ENCODE results near the gene ADARB2. TPM values are rescaled to one million over a fixed set of nuclear protein-coding genes. Genes with fewer than 3 reads are reported as not detected.

Gene ADARB2
- total and polyA plus RNA-seq, 2 experiments from 2014 or later: 0.13 to 0.48 TPM

DNA sequence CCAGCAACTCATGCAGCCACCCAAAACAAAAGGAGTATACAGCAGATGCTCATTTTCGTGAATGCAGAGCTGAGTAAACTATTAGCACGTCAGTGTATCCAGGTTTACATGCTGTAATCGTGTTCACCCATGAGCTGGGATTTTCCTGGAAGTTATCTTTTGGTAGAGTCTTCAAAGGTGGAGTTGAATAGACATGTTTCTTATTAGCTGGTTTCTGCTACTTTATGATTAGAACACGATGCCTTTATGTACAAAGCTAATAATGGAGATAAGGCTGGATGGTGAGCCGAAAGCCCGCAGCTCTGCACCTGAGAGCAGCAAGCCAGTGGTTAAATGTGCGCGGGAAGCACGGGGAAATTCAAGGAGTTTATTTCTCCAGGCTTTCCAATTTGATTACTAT, 123.8 kb downstream of the ADARB2 start:
- H3K4me1 ChIP-seq (ENCODE audit: insufficient read depth): no peaks in the 10 kb centered on the region
- no peaks in the 10 kb centered on the region for H3K79me2 ChIP-seq
- 69% methylated on average over 9 of the region's 9 CpGs for WGBS (ENCODE audit: low lambda C conversion rate, missing lambda C conversion rate)
- no peaks in the 10 kb centered on the region for H4K20me1 ChIP-seq (ENCODE audit: insufficient read depth, poor library complexity, severe bottlenecking)
- H3K4me2 ChIP-seq: no peak overlapping the region
- H3K4me3 ChIP-seq: no peak overlapping the region
- no peak overlapping the region for H3K27ac ChIP-seq
- H3K27me3 ChIP-seq: peaks cover 34% of the 10 kb centered on the region
- no peaks in the 10 kb centered on the region for H3K9me3 ChIP-seq (ENCODE audit: low read depth)
- no peaks in the 10 kb centered on the region for H3K9me2 ChIP-seq (replicated peaks; ENCODE audit: insufficient read depth)
- no peak overlapping the region for H2AFZ ChIP-seq
- DNase-seq (ENCODE audit: low spot score): no peak
- no peak for TF ChIP-seq EZH2phosphoT487 (IDR thresholded peaks at IDR 0.05; ENCODE audit: low read depth, severe bottlenecking, unreplicated experiment)
- TF ChIP-seq EZH2 (IDR thresholded peaks at IDR 0.05; ENCODE audit: borderline replicate concordance): no peak
- TF ChIP-seq CTCF (IDR thresholded peaks at IDR 0.05; ENCODE audit: poor library complexity): no peak
- no peaks in the 10 kb centered on the region for H3K36me3 ChIP-seq (replicated peaks; ENCODE audit: insufficient read depth, low read depth)

DNA sequence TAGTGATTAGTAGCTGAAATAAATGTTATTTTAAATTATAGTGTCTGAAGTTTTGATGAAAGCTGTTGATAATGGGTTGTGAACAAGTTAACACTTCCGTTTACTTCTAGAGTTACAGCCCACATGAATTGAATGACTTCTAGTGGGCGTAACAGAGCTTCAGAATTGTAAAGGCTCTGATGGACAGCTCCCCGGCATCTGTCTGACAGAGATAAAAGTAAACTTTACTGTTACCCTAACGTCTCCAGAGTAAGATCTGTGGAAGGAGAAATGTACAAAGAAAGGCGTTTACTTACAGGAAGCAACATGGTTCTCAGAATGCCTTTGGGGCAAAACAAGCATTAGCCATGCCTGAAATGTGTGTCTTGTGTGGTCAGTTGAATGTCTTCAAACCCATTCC, 124.4 kb downstream of the ADARB2 start:
- Histone ChIP-seq H3K27me3 (peaks cover 40% of the 10 kb centered on the region), H3K9me2 (replicated peaks; ENCODE audit: insufficient read depth) (no peaks in the 10 kb centered on the region), H2AFZ (no peak overlapping the region), H3K4me3 (no peak overlapping the region), H3K36me3 (replicated peaks; ENCODE audit: insufficient read depth, low read depth) (no peaks in the 10 kb centered on the region), H3K79me2 (no peaks in the 10 kb centered on the region), H4K20me1 (ENCODE audit: insufficient read depth, poor library complexity, severe bottlenecking) (no peaks in the 10 kb centered on the region), H3K4me2 (no peak overlapping the region), H3K27ac (no peak overlapping the region), H3K9me3 (ENCODE audit: low read depth) (no peaks in the 10 kb centered on the region), H3K4me1 (ENCODE audit: insufficient read depth) (no peaks in the 10 kb centered on the region)
- TF ChIP-seq CTCF (IDR thresholded peaks at IDR 0.05; ENCODE audit: poor library complexity): no peak
- TF ChIP-seq EZH2 (IDR thresholded peaks at IDR 0.05; ENCODE audit: borderline replicate concordance): no peak
- no peak for TF ChIP-seq EZH2phosphoT487 (IDR thresholded peaks at IDR 0.05; ENCODE audit: low read depth, severe bottlenecking, unreplicated experiment)
- WGBS (ENCODE audit: low lambda C conversion rate, missing lambda C conversion rate): 23% methylated on average over 5 of the region's 5 CpGs
- DNase-seq (ENCODE audit: low spot score): no peak

GRCh38 chr10:1611936-1612550, 125.3 kb downstream of the ADARB2 start:
- H3K79me2 ChIP-seq: no peaks in the 10 kb centered on the region
- H3K36me3 ChIP-seq (replicated peaks; ENCODE audit: insufficient read depth, low read depth): no peaks in the 10 kb centered on the region
- H3K4me1 ChIP-seq (ENCODE audit: insufficient read depth): no peaks in the 10 kb centered on the region
- TF ChIP-seq EZH2phosphoT487 (IDR thresholded peaks at IDR 0.05; ENCODE audit: low read depth, severe bottlenecking, unreplicated experiment): no peak
- TF ChIP-seq EZH2 (IDR thresholded peaks at IDR 0.05; ENCODE audit: borderline replicate concordance): no peak
- TF ChIP-seq CTCF (IDR thresholded peaks at IDR 0.05; ENCODE audit: poor library complexity): no peak
- H3K9me3 ChIP-seq (ENCODE audit: low read depth): no peaks in the 10 kb centered on the region
- no peaks in the 10 kb centered on the region for H4K20me1 ChIP-seq (ENCODE audit: insufficient read depth, poor library complexity, severe bottlenecking)
- no peak for DNase-seq (ENCODE audit: low spot score)
- H3K27me3 ChIP-seq: peaks cover 44% of the 10 kb centered on the region
- no peak overlapping the region for H3K27ac ChIP-seq
- WGBS (ENCODE audit: low lambda C conversion rate, missing lambda C conversion rate): 66% methylated on average over 21 of the region's 21 CpGs
- no peak overlapping the region for H2AFZ ChIP-seq
- no peaks in the 10 kb centered on the region for H3K9me2 ChIP-seq (replicated peaks; ENCODE audit: insufficient read depth)
- H3K4me2 ChIP-seq: no peak overlapping the region
- no peak overlapping the region for H3K4me3 ChIP-seq

Measured in hepatocyte (in vitro differentiated cells).